ENCODE results near the gene ARHGEF37. TPM values are rescaled to one million over a fixed set of nuclear protein-coding genes. Genes with fewer than 3 reads are reported as not detected.

Gene ARHGEF37
- total RNA-seq, 1 donor from 2014 or later = 1.0 TPM

GRCh38 chr5:149541893-149542292, 39.4 kb upstream of the ARHGEF37 start:
- H3K4me1 Mint-ChIP-seq (ENCODE audit: low read depth, unreplicated experiment) = peaks cover 35% of the 10 kb centered on the region
- H3K27ac Mint-ChIP-seq (ENCODE audit: unreplicated experiment) = peak overlapping the region; percentile 88
- DNase-seq = no peak
- peaks cover 1% of the 10 kb centered on the region for H3K9me3 Mint-ChIP-seq (ENCODE audit: unreplicated experiment)
- no peak for TF ChIP-seq CTCF (IDR thresholded peaks at IDR 0.05; ENCODE audit: partially characterized antibody, unreplicated experiment)
- H3K27me3 Mint-ChIP-seq (ENCODE audit: unreplicated experiment) = no peaks in the 10 kb centered on the region
- no peaks in the 10 kb centered on the region for H3K36me3 Mint-ChIP-seq (ENCODE audit: unreplicated experiment)
- H3K4me3 Mint-ChIP-seq (ENCODE audit: unreplicated experiment) = peak overlapping the region; percentile 49

- H3K4me3 Mint-ChIP-seq (ENCODE audit: unreplicated experiment) = peak overlapping the region; percentile 23
- DNase-seq = no peak
- TF ChIP-seq CTCF (IDR thresholded peaks at IDR 0.05; ENCODE audit: partially characterized antibody, unreplicated experiment) = no peak
- no peaks in the 10 kb centered on the region for H3K36me3 Mint-ChIP-seq (ENCODE audit: unreplicated experiment)
- peaks cover 1% of the 10 kb centered on the region for H3K9me3 Mint-ChIP-seq (ENCODE audit: unreplicated experiment)
- H3K4me1 Mint-ChIP-seq (ENCODE audit: low read depth, unreplicated experiment) = peaks cover 34% of the 10 kb centered on the region
- no peaks in the 10 kb centered on the region for H3K27me3 Mint-ChIP-seq (ENCODE audit: unreplicated experiment)
- H3K27ac Mint-ChIP-seq (ENCODE audit: unreplicated experiment) = no peak overlapping the region
These were observed 37.8 kb upstream of the ARHGEF37 start for GRCh38 chr5:149543361-149544027.

GRCh38 chr5:149544028-149544420, 37.3 kb upstream of the ARHGEF37 start:
- no peaks in the 10 kb centered on the region for H3K27me3 Mint-ChIP-seq (ENCODE audit: unreplicated experiment)
- H3K9me3 Mint-ChIP-seq (ENCODE audit: unreplicated experiment) = peaks cover 1% of the 10 kb centered on the region
- DNase-seq = no peak
- peaks cover 36% of the 10 kb centered on the region for H3K4me1 Mint-ChIP-seq (ENCODE audit: low read depth, unreplicated experiment)
- no peaks in the 10 kb centered on the region for H3K36me3 Mint-ChIP-seq (ENCODE audit: unreplicated experiment)
- H3K4me3 Mint-ChIP-seq (ENCODE audit: unreplicated experiment) = no peak overlapping the region
- no peak overlapping the region for H3K27ac Mint-ChIP-seq (ENCODE audit: unreplicated experiment)
- no peak for TF ChIP-seq CTCF (IDR thresholded peaks at IDR 0.05; ENCODE audit: partially characterized antibody, unreplicated experiment)

GRCh38 chr5:149545327-149545726, 36.0 kb upstream of the ARHGEF37 start:
- H3K4me3 Mint-ChIP-seq (ENCODE audit: unreplicated experiment) = no peak overlapping the region
- DNase-seq = no peak
- H3K27ac Mint-ChIP-seq (ENCODE audit: unreplicated experiment) = no peak overlapping the region
- no peak for TF ChIP-seq CTCF (IDR thresholded peaks at IDR 0.05; ENCODE audit: partially characterized antibody, unreplicated experiment)
- peaks cover 30% of the 10 kb centered on the region for H3K4me1 Mint-ChIP-seq (ENCODE audit: low read depth, unreplicated experiment)
- H3K27me3 Mint-ChIP-seq (ENCODE audit: unreplicated experiment) = peaks cover 4% of the 10 kb centered on the region
- peaks cover 8% of the 10 kb centered on the region for H3K9me3 Mint-ChIP-seq (ENCODE audit: unreplicated experiment)
- no peaks in the 10 kb centered on the region for H3K36me3 Mint-ChIP-seq (ENCODE audit: unreplicated experiment)

GRCh38 chr5:149546974-149547373, 34.3 kb upstream of the ARHGEF37 start:
- no peaks in the 10 kb centered on the region for H3K36me3 Mint-ChIP-seq (ENCODE audit: unreplicated experiment)
- peaks cover 24% of the 10 kb centered on the region for H3K4me1 Mint-ChIP-seq (ENCODE audit: low read depth, unreplicated experiment)
- H3K4me3 Mint-ChIP-seq (ENCODE audit: unreplicated experiment) = peak overlapping the region; percentile 84
- H3K9me3 Mint-ChIP-seq (ENCODE audit: unreplicated experiment) = peaks cover 14% of the 10 kb centered on the region
- peak overlapping the region; percentile 48 for H3K27ac Mint-ChIP-seq (ENCODE audit: unreplicated experiment)
- no peak for DNase-seq
- TF ChIP-seq CTCF (IDR thresholded peaks at IDR 0.05; ENCODE audit: partially characterized antibody, unreplicated experiment) = no peak
- peaks cover 13% of the 10 kb centered on the region for H3K27me3 Mint-ChIP-seq (ENCODE audit: unreplicated experiment)
